SU-DHL-6 (cell line): ENCODE data around the gene TNRC6B.

Experiments used
- H2AFZ ChIP-seq: fragments of 200-600 bp; sonication (generic); 2 replicates; pipeline ENCODE4 v1.6.1; 2014; ENCODE audit warnings: low read depth, mild to moderate bottlenecking, moderate library complexity, mixed read lengths, antibody characterized with exemption, low read length; ENCODE audit not compliant: severe bottlenecking
- H3F3A ChIP-seq: fragments of 200-600 bp; shearing (Covaris generic); 2 replicates; pipeline ENCODE4 v1.6.0; 2016; ENCODE audit warnings: antibody characterized with exemption, mild to moderate bottlenecking; ENCODE audit not compliant: insufficient read depth
- H3K27ac ChIP-seq: fragments of 200-600 bp; sonication (generic); 2 replicates; pipeline ENCODE4 v1.5.1; 2016; ENCODE audit warnings: low read depth, mild to moderate bottlenecking, low read length, moderate library complexity, mixed read lengths
- H3K27me3 ChIP-seq: fragments of 200-600 bp; sonication (generic), shearing (Covaris generic); 2 replicates; pipeline ENCODE4 v1.6.0; 2014; ENCODE audit warnings: mild to moderate bottlenecking, low read length
- H3K36me3 ChIP-seq: fragments of 200-600 bp; sonication (generic); 2 replicates; pipeline ENCODE4 v1.6.1; 2014; ENCODE audit warnings: mild to moderate bottlenecking, low read length, mixed read lengths
- H3K4me2 ChIP-seq: fragments of 300-600, 200-600 bp; shearing (Covaris generic), sonication (generic); 2 replicates; pipeline ENCODE4 v1.6.0; 2014; ENCODE audit warnings: low read length, low read depth, mild to moderate bottlenecking; ENCODE audit not compliant: poor library complexity, severe bottlenecking
- H3K4me3 ChIP-seq: fragments of 200-600 bp; sonication (generic); 2 replicates; pipeline ENCODE4 v1.5.1; 2014; ENCODE audit warnings: antibody characterized with exemption, low read length, mild to moderate bottlenecking, mixed read lengths; ENCODE audit not compliant: insufficient read depth, poor library complexity, severe bottlenecking
- H3K79me2 ChIP-seq: fragments of 200-600 bp; sonication (generic); 2 replicates; pipeline ENCODE4 v1.6.1; 2014; ENCODE audit warnings: mild to moderate bottlenecking, low read length, moderate library complexity; ENCODE audit not compliant: insufficient read depth
- H3K9ac ChIP-seq: fragments of 200-600 bp; sonication (generic); 2 replicates; pipeline ENCODE4 v1.7.0; 2014; ENCODE audit warnings: mild to moderate bottlenecking, low read length
- H3K9me2 ChIP-seq: fragments of 200-600 bp; sonication (generic); replicated peaks from 2 replicates; pipeline ENCODE4 v1.6.1; 2014; ENCODE audit warnings: low read length; ENCODE audit not compliant: insufficient read depth
- H3K9me3 ChIP-seq: fragments of 200-600 bp; sonication (generic); 2 replicates; pipeline ENCODE4 v1.6.1; 2014; ENCODE audit warnings: low read length, mixed read lengths; ENCODE audit not compliant: insufficient read depth
- H4K20me1 ChIP-seq: fragments of 200-600 bp; sonication (generic); 2 replicates; pipeline ENCODE4 v1.6.1; 2014; ENCODE audit warnings: low read depth, mild to moderate bottlenecking, antibody characterized with exemption, low read length, moderate library complexity, mixed read lengths
- EZH2phosphoT487 ChIP-seq: fragments of 200-600 bp; sonication (generic), shearing (Covaris generic); conservative IDR thresholded peaks from 2 replicates; pipeline ENCODE4 v1.6.1; 2018; ENCODE audit warnings: mild to moderate bottlenecking, antibody characterized with exemption, low read length, moderate library complexity, mixed read lengths
- TF ChIP-seq, protein P1 (sequence below): fragments of 200-600 bp; sonication (generic); IDR thresholded peaks from one replicate; pipeline ENCODE4 v1.5.1; 2017; ENCODE audit warnings: antibody characterized with exemption, mild to moderate bottlenecking, low read length, moderate library complexity; ENCODE audit not compliant: insufficient read depth, poor library complexity, severe bottlenecking

TNRC6B gene

GRCh38 chr22:40204321-40205116 is 26.8 kb downstream of the TNRC6B start:
- no peaks in the 10 kb centered on the region for H3K9me3 ChIP-seq
- no peaks in the 10 kb centered on the region for H3F3A ChIP-seq
- H3K36me3 ChIP-seq, result no peaks in the 10 kb centered on the region
- peaks cover 70% of the 10 kb centered on the region for H3K79me2 ChIP-seq
- H4K20me1 ChIP-seq, result peaks cover 27% of the 10 kb centered on the region
- no peak overlapping the region for H2AFZ ChIP-seq
- H3K9ac ChIP-seq, result no peak overlapping the region
- no peak overlapping the region for H3K27ac ChIP-seq
- no peaks in the 10 kb centered on the region for H3K9me2 ChIP-seq
- H3K27me3 ChIP-seq, result no peaks in the 10 kb centered on the region
- no peak overlapping the region for H3K4me2 ChIP-seq
- H3K4me3 ChIP-seq, result no peak overlapping the region
- TF ChIP-seq, protein P1, sequence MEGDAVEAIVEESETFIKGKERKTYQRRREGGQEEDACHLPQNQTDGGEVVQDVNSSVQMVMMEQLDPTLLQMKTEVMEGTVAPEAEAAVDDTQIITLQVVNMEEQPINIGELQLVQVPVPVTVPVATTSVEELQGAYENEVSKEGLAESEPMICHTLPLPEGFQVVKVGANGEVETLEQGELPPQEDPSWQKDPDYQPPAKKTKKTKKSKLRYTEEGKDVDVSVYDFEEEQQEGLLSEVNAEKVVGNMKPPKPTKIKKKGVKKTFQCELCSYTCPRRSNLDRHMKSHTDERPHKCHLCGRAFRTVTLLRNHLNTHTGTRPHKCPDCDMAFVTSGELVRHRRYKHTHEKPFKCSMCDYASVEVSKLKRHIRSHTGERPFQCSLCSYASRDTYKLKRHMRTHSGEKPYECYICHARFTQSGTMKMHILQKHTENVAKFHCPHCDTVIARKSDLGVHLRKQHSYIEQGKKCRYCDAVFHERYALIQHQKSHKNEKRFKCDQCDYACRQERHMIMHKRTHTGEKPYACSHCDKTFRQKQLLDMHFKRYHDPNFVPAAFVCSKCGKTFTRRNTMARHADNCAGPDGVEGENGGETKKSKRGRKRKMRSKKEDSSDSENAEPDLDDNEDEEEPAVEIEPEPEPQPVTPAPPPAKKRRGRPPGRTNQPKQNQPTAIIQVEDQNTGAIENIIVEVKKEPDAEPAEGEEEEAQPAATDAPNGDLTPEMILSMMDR, result no peak
- no peak for TF ChIP-seq EZH2phosphoT487

- H4K20me1 ChIP-seq, result peaks cover 27% of the 10 kb centered on the region
- H3F3A ChIP-seq, result peaks cover 11% of the 10 kb centered on the region
- H3K9me2 ChIP-seq, result no peaks in the 10 kb centered on the region
- no peak overlapping the region for H3K9ac ChIP-seq
- no peak for TF ChIP-seq EZH2phosphoT487
- TF ChIP-seq, protein P1, result no peak
- no peaks in the 10 kb centered on the region for H3K27me3 ChIP-seq
- peaks cover 70% of the 10 kb centered on the region for H3K79me2 ChIP-seq
- no peaks in the 10 kb centered on the region for H3K36me3 ChIP-seq
- H3K27ac ChIP-seq, result no peak overlapping the region
- no peak overlapping the region for H2AFZ ChIP-seq
- H3K4me2 ChIP-seq, result no peak overlapping the region
- no peaks in the 10 kb centered on the region for H3K9me3 ChIP-seq
- no peak overlapping the region for H3K4me3 ChIP-seq
Observed at GRCh38 chr22:40206561-40206960, 28.8 kb downstream of the TNRC6B start.

DNA sequence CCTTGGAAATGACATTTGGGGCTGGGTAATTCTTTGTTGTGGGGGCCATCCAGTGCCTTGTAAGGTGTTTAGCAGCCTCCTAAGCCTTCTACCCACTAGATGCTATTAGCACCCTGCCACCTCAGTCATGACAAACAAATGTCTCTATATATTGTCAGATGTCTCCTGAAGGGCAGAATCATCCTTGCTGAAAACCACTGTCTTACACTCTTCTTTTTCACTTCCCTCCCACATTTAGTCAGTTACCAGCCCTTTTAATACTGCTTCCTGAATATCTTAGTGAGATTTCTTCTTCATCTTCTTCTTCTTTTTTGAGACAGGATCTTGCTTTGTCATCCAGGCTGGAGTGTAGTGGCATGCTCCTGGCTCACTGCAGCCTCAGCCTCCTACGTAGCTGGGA is 33.1 kb downstream of the TNRC6B start:
- Histone ChIP-seq H3K27ac (peak overlapping the region; percentile 57), H3K27me3 (no peaks in the 10 kb centered on the region), H2AFZ (no peak overlapping the region), H3F3A (peaks cover 21% of the 10 kb centered on the region), H3K36me3 (no peaks in the 10 kb centered on the region), H3K4me2 (peak overlapping the region; percentile 42), H3K9me2 (no peaks in the 10 kb centered on the region), H3K9me3 (no peaks in the 10 kb centered on the region), H3K4me3 (no peak overlapping the region), H3K9ac (0 out of 2 replicates have a peak overlapping the region, but pooled peaks have one; percentile 1), H3K79me2 (peaks cover 67% of the 10 kb centered on the region; the same call in 1 of the 2 replicates), H4K20me1 (no peaks in the 10 kb centered on the region)
- TF ChIP-seq, protein P1, result no peak
- TF ChIP-seq EZH2phosphoT487, result no peak
